ENCODE data around the gene ARF1.

DNA sequence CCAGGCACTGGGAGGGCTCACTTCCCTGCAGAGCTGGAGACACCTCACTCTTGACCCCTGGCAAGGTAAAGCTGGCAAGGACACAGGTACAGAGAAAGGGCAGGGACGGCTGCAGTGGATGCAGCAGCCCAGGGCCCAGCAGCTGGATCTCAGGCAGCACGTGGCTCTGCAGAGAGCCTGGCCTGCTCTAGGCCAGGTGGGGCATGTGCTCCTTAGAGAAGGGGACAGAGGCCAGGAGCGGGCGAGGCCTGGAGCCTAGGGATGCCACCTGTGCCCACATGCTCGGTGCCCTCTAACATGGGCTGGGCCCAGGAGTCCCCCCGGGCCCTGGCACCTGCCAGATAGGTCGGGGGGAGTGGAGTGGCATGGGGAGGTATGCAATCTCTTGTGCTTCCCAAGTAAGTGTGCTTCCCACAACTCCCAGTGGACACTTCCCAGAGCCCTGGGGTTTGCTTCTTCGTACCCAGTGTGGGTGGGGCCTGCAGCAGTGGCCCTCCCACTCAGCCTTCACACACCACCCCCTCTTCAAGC lies 45.7 kb upstream of the ARF1 start:
- no peak for TF ChIP-seq POLR2A (IDR thresholded peaks at IDR 0.05)
- TF ChIP-seq, protein P1, sequence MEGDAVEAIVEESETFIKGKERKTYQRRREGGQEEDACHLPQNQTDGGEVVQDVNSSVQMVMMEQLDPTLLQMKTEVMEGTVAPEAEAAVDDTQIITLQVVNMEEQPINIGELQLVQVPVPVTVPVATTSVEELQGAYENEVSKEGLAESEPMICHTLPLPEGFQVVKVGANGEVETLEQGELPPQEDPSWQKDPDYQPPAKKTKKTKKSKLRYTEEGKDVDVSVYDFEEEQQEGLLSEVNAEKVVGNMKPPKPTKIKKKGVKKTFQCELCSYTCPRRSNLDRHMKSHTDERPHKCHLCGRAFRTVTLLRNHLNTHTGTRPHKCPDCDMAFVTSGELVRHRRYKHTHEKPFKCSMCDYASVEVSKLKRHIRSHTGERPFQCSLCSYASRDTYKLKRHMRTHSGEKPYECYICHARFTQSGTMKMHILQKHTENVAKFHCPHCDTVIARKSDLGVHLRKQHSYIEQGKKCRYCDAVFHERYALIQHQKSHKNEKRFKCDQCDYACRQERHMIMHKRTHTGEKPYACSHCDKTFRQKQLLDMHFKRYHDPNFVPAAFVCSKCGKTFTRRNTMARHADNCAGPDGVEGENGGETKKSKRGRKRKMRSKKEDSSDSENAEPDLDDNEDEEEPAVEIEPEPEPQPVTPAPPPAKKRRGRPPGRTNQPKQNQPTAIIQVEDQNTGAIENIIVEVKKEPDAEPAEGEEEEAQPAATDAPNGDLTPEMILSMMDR (IDR thresholded peaks at IDR 0.05) = no peak
